GM15510 (cell line): ENCODE results near the gene RHBDD3.

Source experiments
- POLR2A ChIP-seq: IDR thresholded peaks from 3 replicates; pipeline ENCODE4 v1.6.1; 2011; ENCODE audit warnings: borderline replicate concordance; ENCODE audit not compliant: insufficient read length; ENCODE audit errors: extremely low read depth

Gene RHBDD3

GRCh38 chr22:29308791-29309262, 41.0 kb upstream of the RHBDD3 start:
- no peak for TF ChIP-seq POLR2A

GRCh38 chr22:29308148-29308790, 40.5 kb upstream of the RHBDD3 start:
- no peak for TF ChIP-seq POLR2A

GRCh38 chr22:29307596-29308147, 39.9 kb upstream of the RHBDD3 start:
- TF ChIP-seq POLR2A = no peak

- no peak for TF ChIP-seq POLR2A
Observed at GRCh38 chr22:29306835-29307595, 39.2 kb upstream of the RHBDD3 start.

GRCh38 chr22:29306175-29306834, 38.5 kb upstream of the RHBDD3 start, which contains the start of gene GAS2L1:
TSS of gene GAS2L1 (plus strand) at chr22:29306650. CDS start at chr22:29308106, 1,456 bp downstream.
- no peak for TF ChIP-seq POLR2A

GRCh38 chr22:29305836-29306174, 38.0 kb upstream of the RHBDD3 start:
- no peak for TF ChIP-seq POLR2A

GRCh38 chr22:29302681-29303465, 35.1 kb upstream of the RHBDD3 start:
- no peak for TF ChIP-seq POLR2A

GRCh38 chr22:29302402-29302680, 34.6 kb upstream of the RHBDD3 start:
- TF ChIP-seq POLR2A = no peak

GRCh38 chr22:29301716-29302401, 34.1 kb upstream of the RHBDD3 start:
- TF ChIP-seq POLR2A = no peak

GRCh38 chr22:29300807-29301601, 33.2 kb upstream of the RHBDD3 start:
- TF ChIP-seq POLR2A = no peak

- no peak for TF ChIP-seq POLR2A
Observed at GRCh38 chr22:29300467-29300806, 32.7 kb upstream of the RHBDD3 start.

- TF ChIP-seq POLR2A = no peak
Observed at GRCh38 chr22:29299136-29299900, 31.5 kb upstream of the RHBDD3 start.

GRCh38 chr22:29298641-29299040, 30.9 kb upstream of the RHBDD3 start:
- no peak for TF ChIP-seq POLR2A

- TF ChIP-seq POLR2A = no peak
Observed at GRCh38 chr22:29292379-29292778, 24.6 kb upstream of the RHBDD3 start.

- no peak for TF ChIP-seq POLR2A
Observed at GRCh38 chr22:29291215-29291614, 23.4 kb upstream of the RHBDD3 start.
